Sciatic nerve (tissue), 2 donors: Measurements from ENCODE around the gene RASGRP4. TPM values are rescaled to one million over a fixed set of nuclear protein-coding genes. Genes with fewer than 3 reads are reported as not detected.

Experiments
- ATAC-seq: fragments of 200-7000 bp; cut with Tn5 transposase; one replicate; pipeline ENCODE4 v1.9.1; 2020; ENCODE audit warnings: mild to moderate bottlenecking, moderate library complexity
- DNase-seq: peaks from one replicate; pipeline ENCODE4 v3.0.0-alpha.2; 2020; ENCODE audit warnings: low spot score
- intact Hi-C: fragments of 100-400 bp; cut with DNase I; formaldehyde crosslinking; loops from one replicate; pipeline ENCODE4 v1.14.2; 2022
- total RNA-seq: library from RNA; stranded (reverse); fragmentation: NEBNext Ultra II Directional; extraction: Animal tissue kit (Norgen Biotek cat#: 25700); gene quantifications from one replicate; pipeline ENCODE4 v1.2.1, GENCODE V29; 2021
- donor health status: DM: no; HTN: no; CAD: no.
- donor health status: DM: no; HTN: no; CAD: no.

Gene RASGRP4
- total RNA-seq, 1 donor from 2014 or later: 7.0 TPM

- intact Hi-C loops: loop anchor here (10.0 kb wide), 1 partner anchor 916 kb away; no protein-coding TSS in a partner anchor
- DNase-seq: no peak
- ATAC-seq: no peak
Measured at GRCh38 chr19:38360839-38361631, 65.0 kb downstream of the RASGRP4 start.

- intact Hi-C loops: loop anchor here (10.0 kb wide), 1 partner anchor 916 kb away; no protein-coding TSS in a partner anchor
- no peak for DNase-seq
Measured at GRCh38 chr19:38360351-38360750, 65.7 kb downstream of the RASGRP4 start.

GRCh38 chr19:38359242-38360021 lies 66.6 kb downstream of the RASGRP4 start:
- DNase-seq (no peak), ATAC-seq (no peak)
- intact Hi-C loops: loop anchor here (10.0 kb wide), 1 partner anchor 915 kb away; no protein-coding TSS in a partner anchor

More at GRCh38 chr19:38360351-38360750, 65.7 kb downstream of the RASGRP4 start:
- no peak for ATAC-seq

Other genes starting within 250 kb of the RASGRP4 start
- not detected for gene DPF1, start 202.0 kb downstream of the RASGRP4 start, total RNA-seq
- gene PPP1R14A, start 169.8 kb downstream of the RASGRP4 start, total RNA-seq: 27.5 TPM
- gene SPINT2, start 161.6 kb downstream of the RASGRP4 start, total RNA-seq: 27.7 TPM
- 25.8 TPM for gene C19orf33, start 122.0 kb downstream of the RASGRP4 start, total RNA-seq
- gene YIF1B, start 110.3 kb downstream of the RASGRP4 start, total RNA-seq: 25.1 TPM
- 4.1 TPM for gene KCNK6, start 106.4 kb downstream of the RASGRP4 start, total RNA-seq
- gene CATSPERG, start 90.4 kb downstream of the RASGRP4 start, total RNA-seq: 8.6 TPM
- 78.2 TPM for gene PSMD8, start 51.6 kb downstream of the RASGRP4 start, total RNA-seq
- gene GGN, start 38.2 kb downstream of the RASGRP4 start, total RNA-seq: 0.31 TPM
- 2.3 TPM for gene SPRED3, start 37.5 kb downstream of the RASGRP4 start, total RNA-seq
- 24.8 TPM for gene FAM98C, start 23.1 kb downstream of the RASGRP4 start, total RNA-seq
- gene RYR1, start 7.5 kb upstream of the RASGRP4 start, total RNA-seq: 14.4 TPM
- 6.2 TPM for gene MAP4K1, start 191.7 kb upstream of the RASGRP4 start, total RNA-seq
- gene EIF3K, start 193.0 kb upstream of the RASGRP4 start, total RNA-seq: 168 TPM
- gene ACTN4, start 221.4 kb upstream of the RASGRP4 start, total RNA-seq: 597 TPM